WTC11 (cell line): ENCODE measurements around the gene DHRS1. TPM values are rescaled to one million over a fixed set of nuclear protein-coding genes. Genes with fewer than 3 reads are reported as not detected.

Experiments used
- ATAC-seq: fragments of 200-7000 bp; cut with Tn5 transposase; 2 replicates; pipeline ENCODE4 v1.10.0; 2021; ENCODE audit warnings: mild to moderate bottlenecking, moderate library complexity
- CTCF ChIA-PET: fragments of 300-600 bp; sonication (Branson Sonifier 250); formaldehyde crosslinking; loops from one replicate; lab custom pipeline; 2021; ENCODE audit warnings: antibody characterized with exemption; lab: Charles Lee
- POLR2A ChIA-PET: fragments of 350-600 bp; sonication (Branson Sonifier 250); formaldehyde crosslinking; loops from one replicate; lab custom pipeline; 2021; ENCODE audit warnings: antibody characterized with exemption; lab: Charles Lee
- DNase-seq: peaks from one replicate; pipeline ENCODE4 v3.0.0; 2021; ENCODE audit warnings: low spot score
- H3K27ac Mint-ChIP-seq: 2 replicates; pipeline ENCODE4 v1.8.0; 2021; ENCODE audit warnings: mixed read lengths
- H3K27me3 Mint-ChIP-seq: 2 replicates; pipeline ENCODE4 v1.8.0; 2021; ENCODE audit warnings: low read depth, mild to moderate bottlenecking, moderate library complexity, mixed read lengths
- H3K36me3 Mint-ChIP-seq: 2 replicates; pipeline ENCODE4 v1.8.0; 2021; ENCODE audit warnings: mixed read lengths
- H3K4me1 Mint-ChIP-seq: 2 replicates; pipeline ENCODE4 v1.8.0; 2022; ENCODE audit warnings: mixed read lengths
- H3K4me3 Mint-ChIP-seq: 2 replicates; pipeline ENCODE4 v1.8.0; 2021; ENCODE audit warnings: mild to moderate bottlenecking, moderate library complexity, mixed read lengths
- H3K9me3 Mint-ChIP-seq: 2 replicates; pipeline ENCODE4 v1.8.0; 2021; ENCODE audit warnings: mixed read lengths
- AFF4 ChIP-seq: sonication (generic); formaldehyde crosslinking; IDR thresholded peaks from 2 replicates; pipeline ENCODE4 v1.8.1; 2023; ENCODE audit warnings: mild to moderate bottlenecking, missing genetic modification reagents, borderline replicate concordance
- ERG ChIP-seq: fragments of 250-450 bp; sonication (Bioruptor Pico); IDR thresholded peaks from 2 replicates; pipeline ENCODE4 v1.8.0; 2021; ENCODE audit warnings: mild to moderate bottlenecking
- GABPB1 ChIP-seq: sonication (generic); formaldehyde crosslinking; IDR thresholded peaks from 2 replicates; pipeline ENCODE4 v1.8.1; 2023; ENCODE audit warnings: mild to moderate bottlenecking, missing genetic modification reagents
- KAT7 ChIP-seq: sonication (generic); formaldehyde crosslinking; IDR thresholded peaks from 2 replicates; pipeline ENCODE4 v1.8.1; 2023; ENCODE audit warnings: missing genetic modification reagents, mild to moderate bottlenecking, borderline replicate concordance
- NFATC4 ChIP-seq: fragments of 250-450 bp; sonication (Bioruptor Pico); IDR thresholded peaks from 2 replicates; pipeline ENCODE4 v1.9.0; 2021; ENCODE audit warnings: mild to moderate bottlenecking
- OVOL2 ChIP-seq: fragments of 250-450 bp; sonication (Bioruptor Pico); IDR thresholded peaks from 2 replicates; pipeline ENCODE4 v1.9.0; 2021; ENCODE audit warnings: mild to moderate bottlenecking, borderline replicate concordance
- RELA ChIP-seq: sonication (generic); formaldehyde crosslinking; IDR thresholded peaks from 2 replicates; pipeline ENCODE4 v1.8.1; 2022; ENCODE audit warnings: missing genetic modification reagents, mild to moderate bottlenecking, borderline replicate concordance
- SP1 ChIP-seq: sonication (generic); formaldehyde crosslinking; conservative IDR thresholded peaks from 2 replicates; pipeline ENCODE4 v1.8.1; 2022; ENCODE audit warnings: missing genetic modification reagents
- TP53 ChIP-seq: sonication (generic); formaldehyde crosslinking; IDR thresholded peaks from 2 replicates; pipeline ENCODE4 v1.8.1; 2023; ENCODE audit warnings: mild to moderate bottlenecking, missing genetic modification reagents
- ZNF263 ChIP-seq: sonication (generic); formaldehyde crosslinking; IDR thresholded peaks from 2 replicates; pipeline ENCODE4 v1.8.1; 2022; ENCODE audit warnings: low read depth, mild to moderate bottlenecking, moderate library complexity, missing genetic modification reagents
- ZNF671 ChIP-seq: fragments of 250-450 bp; sonication (Bioruptor Pico); IDR thresholded peaks from 2 replicates; pipeline ENCODE4 v1.8.0; 2021; ENCODE audit warnings: mild to moderate bottlenecking
- total RNA-seq: library from RNA; stranded (reverse); gene quantifications from 3 replicates; pipeline ENCODE4 v1.2.3, GENCODE V29; 2021
- TF ChIP-seq, protein P1 (sequence below): sonication (generic); formaldehyde crosslinking; IDR thresholded peaks from 2 replicates; pipeline ENCODE4 v1.8.0; 2022; ENCODE audit warnings: missing genetic modification reagents
- TF ChIP-seq, protein P2 (sequence below): sonication (generic); formaldehyde crosslinking; IDR thresholded peaks from 2 replicates; pipeline ENCODE4 v1.8.1; 2023; ENCODE audit warnings: mild to moderate bottlenecking, missing genetic modification reagents
- TF ChIP-seq, protein P3 (sequence below): sonication (generic); formaldehyde crosslinking; IDR thresholded peaks from 2 replicates; pipeline ENCODE4 v1.8.1; 2023; ENCODE audit warnings: mild to moderate bottlenecking, missing genetic modification reagents, moderate library complexity

The DHRS1 gene
- total RNA-seq, 1 experiment from 2014 or later, result 13.9 TPM

DNA sequence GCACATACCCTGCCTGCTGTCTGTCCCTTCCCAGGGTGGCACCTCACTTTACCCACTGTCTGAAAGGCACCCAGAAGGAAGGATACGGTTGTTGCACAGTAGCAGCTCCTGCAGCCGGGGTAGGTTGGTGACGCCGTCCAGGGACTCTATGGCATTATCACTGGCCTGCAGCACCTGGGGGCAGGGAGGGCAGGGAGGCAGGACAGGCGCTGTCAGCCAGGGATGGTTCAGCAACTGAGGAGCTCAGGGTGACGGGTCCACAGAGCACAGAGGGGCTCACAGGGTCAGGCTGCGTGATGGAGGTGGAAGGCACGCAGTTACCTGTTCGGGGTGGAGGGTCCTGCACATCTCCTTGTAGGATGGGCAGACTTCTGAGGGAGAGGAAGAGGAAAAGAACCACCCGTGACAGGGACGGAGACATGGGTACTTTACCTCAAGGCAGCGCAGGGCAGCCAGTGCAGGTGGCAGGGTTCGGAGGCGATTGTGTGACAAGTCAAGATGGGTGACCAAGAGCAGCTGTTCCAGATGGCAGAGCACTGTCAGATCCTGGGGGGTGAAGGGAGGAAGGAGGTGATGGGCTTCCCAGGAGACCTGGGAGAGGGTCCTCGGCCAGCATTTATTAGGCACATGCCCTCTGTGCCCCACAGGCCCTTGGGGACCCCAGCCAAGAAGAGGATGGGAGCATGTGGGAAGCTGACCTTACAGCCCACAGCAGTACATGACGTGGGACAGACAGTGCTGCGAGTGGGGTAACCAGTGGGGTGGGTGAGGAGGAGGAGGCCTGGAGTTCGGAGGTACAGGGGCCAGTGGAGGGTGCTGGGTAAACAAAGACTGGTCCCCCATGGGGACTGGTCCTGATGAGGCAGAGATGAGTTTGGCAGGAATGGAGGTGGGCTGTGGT, 33.0 kb downstream of the DHRS1 start:
- POLR2A ChIA-PET, result no interaction called here

GRCh38 chr14:24264298-24264697, 35.3 kb downstream of the DHRS1 start:
- no peak overlapping the region for H3K4me3 Mint-ChIP-seq
- DNase-seq (no peak), ATAC-seq (no peak)
- peaks cover 4% of the 10 kb centered on the region; the same call in 1 of the 2 replicates for H3K36me3 Mint-ChIP-seq
- ChIA-PET POLR2A (no interaction called here), CTCF (interaction anchor here (1.2 kb wide), 1 partner anchor 44 kb away, joined by 4 read pairs; the partner anchor contains the start of gene CIDEB)
- TF ChIP-seq NFATC4 (CRISPR knock-in tag) (no peak), ERG (CRISPR knock-in tag) (no peak), SP1 (CRISPR knock-in tag) (no peak), ZNF263 (CRISPR knock-in tag) (no peak)
- TF ChIP-seq, protein P1, sequence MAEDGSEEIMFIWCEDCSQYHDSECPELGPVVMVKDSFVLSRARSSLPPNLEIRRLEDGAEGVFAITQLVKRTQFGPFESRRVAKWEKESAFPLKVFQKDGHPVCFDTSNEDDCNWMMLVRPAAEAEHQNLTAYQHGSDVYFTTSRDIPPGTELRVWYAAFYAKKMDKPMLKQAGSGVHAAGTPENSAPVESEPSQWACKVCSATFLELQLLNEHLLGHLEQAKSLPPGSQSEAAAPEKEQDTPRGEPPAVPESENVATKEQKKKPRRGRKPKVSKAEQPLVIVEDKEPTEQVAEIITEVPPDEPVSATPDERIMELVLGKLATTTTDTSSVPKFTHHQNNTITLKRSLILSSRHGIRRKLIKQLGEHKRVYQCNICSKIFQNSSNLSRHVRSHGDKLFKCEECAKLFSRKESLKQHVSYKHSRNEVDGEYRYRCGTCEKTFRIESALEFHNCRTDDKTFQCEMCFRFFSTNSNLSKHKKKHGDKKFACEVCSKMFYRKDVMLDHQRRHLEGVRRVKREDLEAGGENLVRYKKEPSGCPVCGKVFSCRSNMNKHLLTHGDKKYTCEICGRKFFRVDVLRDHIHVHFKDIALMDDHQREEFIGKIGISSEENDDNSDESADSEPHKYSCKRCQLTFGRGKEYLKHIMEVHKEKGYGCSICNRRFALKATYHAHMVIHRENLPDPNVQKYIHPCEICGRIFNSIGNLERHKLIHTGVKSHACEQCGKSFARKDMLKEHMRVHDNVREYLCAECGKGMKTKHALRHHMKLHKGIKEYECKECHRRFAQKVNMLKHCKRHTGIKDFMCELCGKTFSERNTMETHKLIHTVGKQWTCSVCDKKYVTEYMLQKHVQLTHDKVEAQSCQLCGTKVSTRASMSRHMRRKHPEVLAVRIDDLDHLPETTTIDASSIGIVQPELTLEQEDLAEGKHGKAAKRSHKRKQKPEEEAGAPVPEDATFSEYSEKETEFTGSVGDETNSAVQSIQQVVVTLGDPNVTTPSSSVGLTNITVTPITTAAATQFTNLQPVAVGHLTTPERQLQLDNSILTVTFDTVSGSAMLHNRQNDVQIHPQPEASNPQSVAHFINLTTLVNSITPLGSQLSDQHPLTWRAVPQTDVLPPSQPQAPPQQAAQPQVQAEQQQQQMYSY, result no peak
- no peaks in the 10 kb centered on the region for H3K4me1 Mint-ChIP-seq
- H3K27ac Mint-ChIP-seq, result no peak overlapping the region; the same call in 1 of the 2 replicates
- no peaks in the 10 kb centered on the region for H3K9me3 Mint-ChIP-seq
- no peaks in the 10 kb centered on the region for H3K27me3 Mint-ChIP-seq

More for the DNA sequence above, 33.0 kb downstream of the DHRS1 start:
- no peaks in the 10 kb centered on the region; the same call in 1 of the 2 replicates for H3K4me1 Mint-ChIP-seq
- no peaks in the 10 kb centered on the region for H3K27me3 Mint-ChIP-seq
- H3K27ac Mint-ChIP-seq, result no peak overlapping the region
- H3K9me3 Mint-ChIP-seq, result no peaks in the 10 kb centered on the region
- CTCF ChIA-PET, result interaction anchor here (2.2 kb wide), 1 partner anchor 24 kb away, joined by 12 read pairs; the partner anchor contains the start of gene TINF2
- H3K36me3 Mint-ChIP-seq, result peaks cover 4% of the 10 kb centered on the region; the same call in 1 of the 2 replicates
- ATAC-seq (no peak), DNase-seq (no peak)
- TF ChIP-seq, protein P2, sequence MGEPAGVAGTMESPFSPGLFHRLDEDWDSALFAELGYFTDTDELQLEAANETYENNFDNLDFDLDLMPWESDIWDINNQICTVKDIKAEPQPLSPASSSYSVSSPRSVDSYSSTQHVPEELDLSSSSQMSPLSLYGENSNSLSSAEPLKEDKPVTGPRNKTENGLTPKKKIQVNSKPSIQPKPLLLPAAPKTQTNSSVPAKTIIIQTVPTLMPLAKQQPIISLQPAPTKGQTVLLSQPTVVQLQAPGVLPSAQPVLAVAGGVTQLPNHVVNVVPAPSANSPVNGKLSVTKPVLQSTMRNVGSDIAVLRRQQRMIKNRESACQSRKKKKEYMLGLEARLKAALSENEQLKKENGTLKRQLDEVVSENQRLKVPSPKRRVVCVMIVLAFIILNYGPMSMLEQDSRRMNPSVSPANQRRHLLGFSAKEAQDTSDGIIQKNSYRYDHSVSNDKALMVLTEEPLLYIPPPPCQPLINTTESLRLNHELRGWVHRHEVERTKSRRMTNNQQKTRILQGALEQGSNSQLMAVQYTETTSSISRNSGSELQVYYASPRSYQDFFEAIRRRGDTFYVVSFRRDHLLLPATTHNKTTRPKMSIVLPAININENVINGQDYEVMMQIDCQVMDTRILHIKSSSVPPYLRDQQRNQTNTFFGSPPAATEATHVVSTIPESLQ, result no peak
- TF ChIP-seq ZNF671 (CRISPR knock-in tag), result no peak
- TF ChIP-seq, protein P3, sequence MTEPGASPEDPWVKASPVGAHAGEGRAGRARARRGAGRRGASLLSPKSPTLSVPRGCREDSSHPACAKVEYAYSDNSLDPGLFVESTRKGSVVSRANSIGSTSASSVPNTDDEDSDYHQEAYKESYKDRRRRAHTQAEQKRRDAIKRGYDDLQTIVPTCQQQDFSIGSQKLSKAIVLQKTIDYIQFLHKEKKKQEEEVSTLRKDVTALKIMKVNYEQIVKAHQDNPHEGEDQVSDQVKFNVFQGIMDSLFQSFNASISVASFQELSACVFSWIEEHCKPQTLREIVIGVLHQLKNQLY (CRISPR knock-in tag), result no peak
- no peak for TF ChIP-seq KAT7
- no peak for TF ChIP-seq AFF4
- TF ChIP-seq GABPB1 (CRISPR knock-in tag), result no peak
- no peak for TF ChIP-seq RELA (CRISPR knock-in tag)
- no peak for TF ChIP-seq SP1 (CRISPR knock-in tag)
- TF ChIP-seq OVOL2 (CRISPR knock-in tag), result no peak
- TF ChIP-seq TP53 (CRISPR knock-in tag), result no peak
- H3K4me3 Mint-ChIP-seq, result no peak overlapping the region
